Right lobe of liver (tissue), 4 donors: ENCODE measurements around the gene BORCS6.

Experiments used
- CTCF ChIP-seq, 4 donors: fragments of 200-600 bp in 3 of 4; fragments of 450-650 bp in 1 of 4; IDR thresholded peaks; one replicate each; pipeline versions ENCODE4 v1.5.1 to v1.8.0; 2016 to 2022; ENCODE audit warnings: antibody characterized with exemption in 4 of 4, mild to moderate bottlenecking in 2 of 4
- POLR2A ChIP-seq: fragments of 450-650 bp; IDR thresholded peaks from one replicate; pipeline ENCODE4 v1.6.1; 2017; ENCODE audit warnings: antibody characterized with exemption, mild to moderate bottlenecking
- donor health status: DM: no; HTN: no; CAD: no.
- donor health status: DM: no; HTN: no; CAD: no.
- donor health status: DM: no; HTN: yes; CAD: no.

GRCh38 chr17:8143581-8144400 lies 46.2 kb downstream of the BORCS6 start:
- TF ChIP-seq CTCF (IDR thresholded peaks at IDR 0.05) (no peak), POLR2A (peak; percentile 8)
